K562 (cell line): Measurements from ENCODE around the gene RBPJL. TPM values are rescaled to one million over a fixed set of nuclear protein-coding genes. Genes with fewer than 3 reads are reported as not detected.

Source experiments
- ATF3 ChIP-seq, 2 experiments: fragments of 450-650 bp in 1 of 2; sonication (generic) in 1 of 2; formaldehyde crosslinking in 1 of 2; IDR thresholded peaks in 1 of 2; conservative IDR thresholded peaks in 1 of 2; 2 replicates each; pipeline versions ENCODE4 v1.6.1 to v1.8.1; 2016 to 2023; ENCODE audit warnings: mild to moderate bottlenecking in 2 of 2, moderate library complexity in 2 of 2, inconsistent platforms in 1 of 2, missing genetic modification reagents in 1 of 2
- BRD4 ChIP-seq: fragments of 200-600 bp; sonication (generic); IDR thresholded peaks from 2 replicates; pipeline ENCODE4 v1.6.1; 2017; ENCODE audit warnings: inconsistent platforms
- CBX5 ChIP-seq: IDR thresholded peaks from 2 replicates; pipeline ENCODE4 v1.6.1; 2014; ENCODE audit warnings: low read depth, borderline replicate concordance
- EZH2 ChIP-seq: IDR thresholded peaks from 2 replicates; pipeline ENCODE4 v1.6.1; 2012; ENCODE audit warnings: low read depth, mild to moderate bottlenecking, inconsistent platforms, low read length, borderline replicate concordance
- FOXJ3 ChIP-seq: sonication (generic); formaldehyde crosslinking; IDR thresholded peaks from 2 replicates; pipeline ENCODE4 v1.4.0; 2020; ENCODE audit warnings: mild to moderate bottlenecking, missing genetic modification reagents
- KDM1A ChIP-seq, 2 experiments: fragments of 450-650 bp; IDR thresholded peaks; 2 replicates each; pipeline ENCODE4 v1.6.1; 2016; ENCODE audit warnings: mild to moderate bottlenecking in 2 of 2
- LEF1 ChIP-seq: fragments of 450-650 bp; IDR thresholded peaks from 2 replicates; pipeline ENCODE4 v1.6.1; 2016; ENCODE audit warnings: mild to moderate bottlenecking
- MEIS2 ChIP-seq: fragments of 450-650 bp; IDR thresholded peaks from 2 replicates; pipeline ENCODE4 v1.6.1; 2014; ENCODE audit warnings: mild to moderate bottlenecking; ENCODE audit not compliant: partially characterized antibody
- NFYB ChIP-seq: IDR thresholded peaks from 2 replicates; pipeline ENCODE4 v1.6.1; 2011; ENCODE audit warnings: mild to moderate bottlenecking, moderate library complexity; ENCODE audit not compliant: insufficient read length; ENCODE audit errors: extremely low read depth
- PATZ1 ChIP-seq: fragments of 250-450 bp; sonication (Bioruptor Pico); IDR thresholded peaks from 2 replicates; pipeline ENCODE4 v1.5.0; 2020; ENCODE audit warnings: mild to moderate bottlenecking, borderline replicate concordance
- PBX2 ChIP-seq, 2 experiments: IDR thresholded peaks in 1 of 2; conservative IDR thresholded peaks in 1 of 2; 2 replicates each; pipeline ENCODE4 v1.6.1; 2016; ENCODE audit warnings: low read depth in 2 of 2, mild to moderate bottlenecking in 1 of 2, missing compliant biosample characterization in 1 of 2, missing genetic modification characterization in 1 of 2, moderate library complexity in 1 of 2
- PHB2 ChIP-seq: fragments of 450-650 bp; IDR thresholded peaks from 2 replicates; pipeline ENCODE4 v1.6.1; 2017; ENCODE audit warnings: low read depth
- PHF21A ChIP-seq: fragments of 450-650 bp; IDR thresholded peaks from 2 replicates; pipeline ENCODE4 v1.6.1; 2017; ENCODE audit warnings: low read depth, borderline replicate concordance
- PRPF4 ChIP-seq: fragments of 200-400 bp; formaldehyde crosslinking; IDR thresholded peaks from one replicate; pipeline ENCODE4 v1.6.1; 2017; ENCODE audit warnings: low read length, low read depth, mild to moderate bottlenecking; ENCODE audit not compliant: insufficient read depth, poor library complexity, severe bottlenecking
- RAD21 ChIP-seq, 2 experiments: fragments of 250-450 bp in 1 of 2; fragments of 450-650 bp in 1 of 2; sonication (Bioruptor Pico) in 1 of 2; formaldehyde crosslinking in 1 of 2; IDR thresholded peaks in 1 of 2; conservative IDR thresholded peaks in 1 of 2; 2 replicates each; pipeline versions ENCODE4 v1.4.0 to v1.8.0; 2020 to 2022; ENCODE audit warnings: mild to moderate bottlenecking in 2 of 2, moderate library complexity in 1 of 2
- RCOR1 ChIP-seq, 2 experiments: IDR thresholded peaks; 2 replicates each; pipeline ENCODE4 v1.6.1; 2012; ENCODE audit warnings: low read depth in 2 of 2, low read length in 2 of 2, borderline replicate concordance in 1 of 2, improper control_type of control experiment in 1 of 2
- SETDB1 ChIP-seq: IDR thresholded peaks from one replicate; pipeline ENCODE4 v1.6.1; 2012; ENCODE audit warnings: low read length, control low read depth, inconsistent platforms
- SMARCC2 ChIP-seq: fragments of 450-650 bp; IDR thresholded peaks from 2 replicates; pipeline ENCODE4 v1.6.1; 2017; ENCODE audit warnings: antibody characterized with exemption, moderate library complexity, mild to moderate bottlenecking, low read depth
- SOX6 ChIP-seq: fragments of 450-650 bp; IDR thresholded peaks from 2 replicates; pipeline ENCODE4 v1.6.1; 2014; ENCODE audit warnings: mild to moderate bottlenecking
- SREBF1 ChIP-seq: fragments of 150-350 bp; IDR thresholded peaks from 2 replicates; pipeline ENCODE4 v1.6.1; 2014; ENCODE audit warnings: antibody characterized with exemption, low read depth, low read length, borderline replicate concordance
- ZNF311 ChIP-seq: fragments of 250-450 bp; sonication (Bioruptor Pico); IDR thresholded peaks from 2 replicates; pipeline ENCODE4 v1.4.0; 2020; ENCODE audit warnings: mild to moderate bottlenecking, moderate library complexity
- ZNF347 ChIP-seq: fragments of 450-650 bp; formaldehyde crosslinking; IDR thresholded peaks from 2 replicates; pipeline ENCODE4 v1.4.0; 2020; ENCODE audit warnings: low read depth, mild to moderate bottlenecking, moderate library complexity
- ZNF584 ChIP-seq: fragments of 200-800 bp; sonication (Bioruptor generic); IDR thresholded peaks from 2 replicates; pipeline ENCODE4 v1.6.1; 2016; ENCODE audit warnings: low read depth, mild to moderate bottlenecking, missing genetic modification characterization, missing compliant biosample characterization
- polyA plus RNA-seq, 8 experiments: library from polyadenylated mRNA; depleted of rRNA in 4 of 8; stranded (reverse) in 5 of 8; unstranded in 3 of 8; fragments of >200 nt; fragmentation: Nextera tagmentation in 2 of 8; fragmentation: Illumina TruSeq in 1 of 8; extraction: Ambion mirVana in 2 of 8; extraction: Trizol in 1 of 8; gene quantifications; 2 replicates each; pipeline versions ENCODE4 v1.2.1 to v1.2.3, GENCODE V29; 2011 to 2014; ENCODE audit warnings: inconsistent platforms in 1 of 8, missing spikeins in 1 of 8
- total RNA-seq, 7 experiments: library from RNA; depleted of rRNA in 6 of 7; stranded (reverse); fragments of >200 nt in 6 of 7; fragmentation: Illumina TruSeq in 2 of 7; extraction: Trizol in 2 of 7; gene quantifications; 2 replicates each; pipeline versions ENCODE4 v1.2.1 to v1.2.3, GENCODE V29; 2011 to 2021; ENCODE audit warnings: low replicate concordance in 1 of 7

Gene RBPJL
- total and polyA plus RNA-seq, 9 of the 15 experiments (the other 6 are each of a cell fraction or from before 2014, with no cell fraction given) = not detected

DNA sequence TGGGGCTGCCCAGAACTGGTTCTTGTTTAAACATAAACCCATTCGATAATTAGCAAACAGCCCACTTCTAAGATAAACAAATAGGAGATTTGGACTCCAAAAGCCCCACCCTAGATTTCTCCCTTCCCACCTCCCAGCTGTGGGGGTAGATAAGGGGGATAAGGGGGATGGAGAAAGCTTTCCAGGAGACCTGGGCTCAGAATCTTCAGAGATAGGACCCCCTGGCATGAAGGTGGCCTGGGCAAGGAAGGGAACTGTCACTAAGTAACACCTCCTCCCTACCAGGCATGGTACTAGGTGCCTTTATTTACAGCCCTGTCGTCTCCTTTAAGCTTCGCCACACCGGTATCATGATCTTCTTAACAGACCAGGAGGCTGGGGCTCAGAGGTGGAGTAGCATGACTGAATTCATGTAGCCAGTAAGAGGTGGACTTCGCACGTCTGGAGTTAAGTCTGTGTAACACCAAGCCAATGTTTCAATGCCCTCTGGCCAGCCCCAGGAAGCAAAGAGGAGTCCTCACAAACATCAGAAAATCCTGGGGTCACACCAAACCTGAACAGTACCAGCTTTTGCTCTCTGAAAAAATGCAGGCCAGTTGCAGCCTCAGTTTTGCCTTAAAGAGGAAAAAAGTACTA lies 37.0 kb downstream of the RBPJL start (continued):
- no peak for TF ChIP-seq ATF3 (IDR thresholded peaks at IDR 0.05)
- no peak for TF ChIP-seq ATF3 (CRISPR knock-in tag; conservative IDR thresholded peaks at IDR 0.05)
- no peak for TF ChIP-seq RAD21 (CRISPR knock-in tag; conservative IDR thresholded peaks at IDR 0.05 in 1 of 2, IDR thresholded peaks at IDR 0.05 in 1 of 2)
- TF ChIP-seq SREBF1 = no peak
- TF ChIP-seq BRD4 = no peak
- TF ChIP-seq MEIS2 = peak; percentile 70
- TF ChIP-seq SOX6 = no peak
- TF ChIP-seq PRPF4 = no peak
- TF ChIP-seq PHF21A = no peak
- peak; percentile 86 to 92 for TF ChIP-seq KDM1A (IDR thresholded peaks at IDR 0.05)
- no peak for TF ChIP-seq FOXJ3 (CRISPR knock-in tag)
- no peak for TF ChIP-seq SETDB1
- no peak for TF ChIP-seq PBX2 (CRISPR knock-in tag; IDR thresholded peaks at IDR 0.05; ENCODE audit: low read depth)
- peak; percentile 20; the same call in 1 of the 2 replicates for TF ChIP-seq PBX2 (tag; conservative IDR thresholded peaks at IDR 0.05; ENCODE audit: low read depth)
- TF ChIP-seq RCOR1 (IDR thresholded peaks at IDR 0.05; ENCODE audit: borderline replicate concordance in 1 of 2, low read depth in 2 of 2, low read length in 2 of 2) = peak in 1 of 2 experiments; percentile 79; a peak in 1 of 4 replicates
- TF ChIP-seq PATZ1 (CRISPR knock-in tag) = no peak
- no peak for TF ChIP-seq ZNF584 (CRISPR knock-in tag)
- no peak for TF ChIP-seq NFYB
- no peak for TF ChIP-seq ZNF311 (CRISPR knock-in tag)
- no peak for TF ChIP-seq EZH2
- no peak for TF ChIP-seq CBX5
- TF ChIP-seq SMARCC2 = no peak
- TF ChIP-seq PHB2 = no peak
- TF ChIP-seq ZNF347 (CRISPR knock-in tag) = no peak
- no peak for TF ChIP-seq LEF1
